ENCODE data around the gene PIK3R2. TPM values are rescaled to one million over a fixed set of nuclear protein-coding genes. Genes with fewer than 3 reads are reported as not detected.

The PIK3R2 gene
- total RNA-seq, 4 donors from 2014 or later: 12.2 to 38.1 (median 15.7) TPM

DNA sequence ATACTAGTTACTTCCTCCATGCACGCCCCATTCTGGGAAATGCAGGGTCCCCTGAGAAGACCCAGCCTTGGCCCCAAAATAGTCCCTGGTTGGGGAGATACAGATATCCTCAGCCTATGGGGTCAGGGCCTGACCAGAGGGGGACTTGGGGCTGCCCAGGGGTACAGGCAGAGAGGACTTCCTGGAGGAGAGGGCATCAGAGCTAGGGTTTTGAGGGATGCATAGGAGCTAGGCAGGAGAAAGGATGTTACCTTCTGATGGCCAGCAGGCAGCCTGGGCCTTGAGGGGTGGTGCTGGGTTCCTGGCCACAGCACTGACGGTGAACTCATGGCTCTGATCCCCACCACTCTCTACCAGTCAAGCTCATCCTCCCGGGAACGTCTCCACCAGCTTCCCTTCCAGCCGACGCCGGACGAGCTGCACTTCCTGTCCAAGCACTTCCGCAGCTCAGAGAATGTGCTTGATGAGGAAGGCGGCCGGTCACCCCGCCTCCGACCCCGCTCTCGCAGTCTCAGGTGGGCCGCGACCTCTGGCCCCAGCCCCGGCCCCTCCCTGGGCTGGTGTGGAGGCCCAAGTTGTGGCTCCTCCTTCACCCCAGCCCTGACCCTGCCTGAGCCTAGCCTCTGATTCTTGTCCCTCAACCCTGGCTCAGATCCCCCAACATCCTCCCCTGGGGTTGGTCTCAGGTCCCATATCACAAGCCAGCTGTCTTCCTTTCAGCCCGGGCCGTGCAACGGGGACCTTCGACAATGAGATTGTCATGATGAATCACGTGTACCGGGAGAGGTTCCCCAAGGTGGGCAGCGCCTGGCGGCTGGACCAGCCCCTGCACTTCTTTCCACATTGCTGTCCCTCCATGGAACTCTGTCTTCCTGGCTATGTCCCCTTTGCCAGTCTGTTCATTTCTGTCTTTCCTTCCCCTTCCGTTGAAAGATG, 29.8 kb upstream of the PIK3R2 start:
- peaks cover 0 to 58% (median 4%) of the 10 kb centered on the region in 3 donors for H3K36me3 ChIP-seq
- DNase-seq (ENCODE audit: low spot score in 2 of 2): no peak
- 72 to 83% methylated on average over 27 of the region's 27 CpGs for WGBS, 2 donors
- H3K4me3 ChIP-seq: no peak overlapping the region
- peaks cover 3 to 21% (median 15%) of the 10 kb centered on the region in 4 donors for H3K4me1 ChIP-seq
- no peaks in the 10 kb centered on the region for H3K9me3 ChIP-seq
- no peak overlapping the region for H3K27ac ChIP-seq
- TF ChIP-seq POLR2A (IDR thresholded peaks at IDR 0.05): no peak
- TF ChIP-seq EP300 (IDR thresholded peaks at IDR 0.05): no peak
- TF ChIP-seq, protein P1, sequence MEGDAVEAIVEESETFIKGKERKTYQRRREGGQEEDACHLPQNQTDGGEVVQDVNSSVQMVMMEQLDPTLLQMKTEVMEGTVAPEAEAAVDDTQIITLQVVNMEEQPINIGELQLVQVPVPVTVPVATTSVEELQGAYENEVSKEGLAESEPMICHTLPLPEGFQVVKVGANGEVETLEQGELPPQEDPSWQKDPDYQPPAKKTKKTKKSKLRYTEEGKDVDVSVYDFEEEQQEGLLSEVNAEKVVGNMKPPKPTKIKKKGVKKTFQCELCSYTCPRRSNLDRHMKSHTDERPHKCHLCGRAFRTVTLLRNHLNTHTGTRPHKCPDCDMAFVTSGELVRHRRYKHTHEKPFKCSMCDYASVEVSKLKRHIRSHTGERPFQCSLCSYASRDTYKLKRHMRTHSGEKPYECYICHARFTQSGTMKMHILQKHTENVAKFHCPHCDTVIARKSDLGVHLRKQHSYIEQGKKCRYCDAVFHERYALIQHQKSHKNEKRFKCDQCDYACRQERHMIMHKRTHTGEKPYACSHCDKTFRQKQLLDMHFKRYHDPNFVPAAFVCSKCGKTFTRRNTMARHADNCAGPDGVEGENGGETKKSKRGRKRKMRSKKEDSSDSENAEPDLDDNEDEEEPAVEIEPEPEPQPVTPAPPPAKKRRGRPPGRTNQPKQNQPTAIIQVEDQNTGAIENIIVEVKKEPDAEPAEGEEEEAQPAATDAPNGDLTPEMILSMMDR (IDR thresholded peaks at IDR 0.05): no peak
- no peaks in the 10 kb centered on the region for H3K27me3 ChIP-seq

DNA sequence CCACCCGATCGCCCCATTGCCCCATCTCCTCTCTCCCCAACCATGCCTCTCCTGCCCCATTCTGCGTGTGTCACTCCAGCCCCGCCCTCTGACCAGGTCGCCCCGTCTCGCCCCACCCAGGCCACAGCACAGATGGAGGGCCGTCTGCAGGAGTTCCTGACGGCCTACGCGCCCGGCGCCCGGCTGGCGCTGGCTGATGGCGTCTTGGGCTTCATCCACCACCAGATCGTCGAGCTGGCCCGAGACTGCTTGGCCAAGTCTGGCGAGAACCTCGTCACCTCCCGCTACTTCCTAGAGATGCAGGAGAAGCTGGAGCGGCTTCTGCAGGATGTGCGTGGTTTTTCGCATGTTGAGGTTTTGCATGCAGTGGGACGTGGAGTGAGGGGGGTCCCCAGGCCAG, 29.1 kb upstream of the PIK3R2 start:
- TF ChIP-seq EP300 (IDR thresholded peaks at IDR 0.05) (no peak), POLR2A (IDR thresholded peaks at IDR 0.05) (no peak)
- TF ChIP-seq, protein P1 (IDR thresholded peaks at IDR 0.05): no peak
- Histone ChIP-seq H3K27me3 (no peaks in the 10 kb centered on the region), H3K36me3 (peaks cover 0 to 65% (median 4%) of the 10 kb centered on the region in 3 donors), H3K27ac (no peak overlapping the region), H3K9me3 (no peaks in the 10 kb centered on the region), H3K4me3 (no peak overlapping the region), H3K4me1 (peaks cover 0 to 14% (median 8%) of the 10 kb centered on the region in 4 donors)
- DNase-seq (ENCODE audit: low spot score in 2 of 2): no peak
- WGBS, 2 donors: 81 to 85% methylated on average over 26 of the region's 26 CpGs

DNA sequence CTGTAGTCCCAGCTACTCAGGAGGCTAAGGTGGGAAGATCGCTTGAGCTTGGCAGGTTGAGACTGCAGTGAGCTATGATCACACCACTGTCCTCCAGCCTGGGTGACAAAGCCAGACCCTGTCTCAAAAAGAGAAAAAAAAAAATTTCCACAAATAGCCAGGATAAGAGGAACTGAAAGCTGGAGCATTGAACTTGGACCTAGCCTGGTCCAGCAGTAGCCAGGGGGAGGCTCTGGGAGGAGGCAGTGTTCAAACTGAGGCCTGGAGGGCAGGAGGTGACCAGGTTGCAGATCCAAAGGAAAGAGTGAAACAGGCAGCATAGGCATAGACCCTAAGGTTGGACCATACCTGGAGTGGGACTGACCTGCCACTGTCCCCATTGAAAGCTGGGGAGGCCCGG, 26.9 kb upstream of the PIK3R2 start:
- Histone ChIP-seq H3K4me3 (no peak overlapping the region), H3K27ac (no peak overlapping the region), H3K36me3 (peaks cover 0 to 87% (median 11%) of the 10 kb centered on the region in 3 donors), H3K4me1 (no peaks in the 10 kb centered on the region), H3K27me3 (no peaks in the 10 kb centered on the region), H3K9me3 (no peaks in the 10 kb centered on the region)
- WGBS, 2 donors: 79 to 86% methylated on average over 2 of the region's 2 CpGs
- DNase-seq (ENCODE audit: low spot score in 2 of 2): no peak
- TF ChIP-seq, protein P1 (IDR thresholded peaks at IDR 0.05): no peak
- TF ChIP-seq POLR2A (IDR thresholded peaks at IDR 0.05): no peak
- TF ChIP-seq EP300 (IDR thresholded peaks at IDR 0.05): no peak

DNA sequence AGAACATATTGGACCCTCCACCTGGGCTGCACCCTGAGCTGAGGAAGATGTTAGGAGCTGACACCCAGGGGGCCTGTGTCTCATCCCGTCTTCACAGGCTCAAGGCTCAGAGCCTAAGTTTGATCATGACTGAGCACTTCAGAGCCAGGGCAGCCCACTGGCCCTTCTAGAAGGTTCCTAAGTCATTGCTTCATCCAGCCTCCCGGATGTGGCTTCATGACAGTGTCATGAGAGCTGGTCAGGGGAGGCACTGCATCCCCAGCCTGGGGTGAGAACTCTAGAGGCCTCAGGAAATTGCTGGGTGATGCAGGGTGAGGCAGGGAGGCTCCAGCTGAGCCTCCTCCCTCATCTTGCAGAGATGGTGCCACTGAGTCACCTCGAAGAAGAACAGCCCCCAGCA, 24.9 kb upstream of the PIK3R2 start:
- TF ChIP-seq EP300 (IDR thresholded peaks at IDR 0.05) (no peak), POLR2A (IDR thresholded peaks at IDR 0.05) (no peak)
- TF ChIP-seq, protein P1 (IDR thresholded peaks at IDR 0.05): no peak
- DNase-seq (ENCODE audit: low spot score in 2 of 2): no peak
- H3K27ac ChIP-seq: no peak overlapping the region
- H3K4me1 ChIP-seq: no peaks in the 10 kb centered on the region
- H3K4me3 ChIP-seq: no peak overlapping the region
- WGBS, 2 donors: 68 to 82% methylated on average over 2 to 3 of the region's 3 CpGs
- H3K9me3 ChIP-seq: no peaks in the 10 kb centered on the region
- peaks cover 2 to 89% (median 16%) of the 10 kb centered on the region in 3 donors for H3K36me3 ChIP-seq
- no peaks in the 10 kb centered on the region for H3K27me3 ChIP-seq

DNA sequence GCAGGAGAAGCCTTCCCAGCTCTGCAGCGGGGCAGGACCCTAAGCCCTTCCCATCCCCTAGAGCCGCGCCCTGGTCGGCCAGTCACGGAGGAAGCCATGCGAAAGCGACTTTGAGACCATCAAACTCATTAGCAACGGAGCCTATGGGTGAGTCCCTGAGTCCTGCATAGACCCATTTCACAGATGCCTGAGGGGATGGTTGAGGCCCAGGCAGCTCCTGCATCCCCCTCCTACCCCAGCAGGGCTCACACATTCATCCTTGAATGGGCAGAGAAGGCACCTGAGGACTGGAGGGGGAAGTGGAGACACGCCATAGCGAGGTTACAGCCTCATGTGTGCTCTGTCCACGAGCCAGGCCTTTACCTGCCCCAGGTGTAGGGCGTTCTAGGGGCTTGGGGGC, 24.2 kb upstream of the PIK3R2 start:
- WGBS, 2 donors: 95 to 96% methylated on average over 10 to 12 of the region's 12 CpGs
- Histone ChIP-seq H3K27me3 (no peaks in the 10 kb centered on the region), H3K9me3 (no peaks in the 10 kb centered on the region), H3K27ac (no peak overlapping the region), H3K4me3 (no peak overlapping the region), H3K36me3 (peaks cover 2 to 89% (median 16%) of the 10 kb centered on the region in 3 donors), H3K4me1 (no peaks in the 10 kb centered on the region)
- DNase-seq (ENCODE audit: low spot score in 2 of 2): no peak
- TF ChIP-seq, protein P1 (IDR thresholded peaks at IDR 0.05): no peak
- TF ChIP-seq POLR2A (IDR thresholded peaks at IDR 0.05) (no peak), EP300 (IDR thresholded peaks at IDR 0.05) (no peak)
